COLO668 (cell line): Measurements from ENCODE around the gene LIPM.
"Not testable (repeated sequence)": the region's sequence is repeated elsewhere in the genome, so short reads cannot be mapped to it uniquely, and the experiment has no call there.

ENCODE experiments used
- DNase-seq: peaks from one replicate; lab custom pipeline; 2025; ENCODE audit not compliant: unreplicated experiment; lab: John Stamatoyannopoulos, UW

The LIPM gene

GRCh38 chr10:88837632-88838031 is 35.1 kb downstream of the LIPM start:
- DNase-seq: not testable (repeated sequence)

- no peak for DNase-seq
Measured at GRCh38 chr10:88838766-88839350, 36.3 kb downstream of the LIPM start.

- DNase-seq: no peak
Measured at GRCh38 chr10:88840104-88840503, 37.6 kb downstream of the LIPM start.

- DNase-seq: no peak
Measured at GRCh38 chr10:88840881-88841280, 38.4 kb downstream of the LIPM start.

GRCh38 chr10:88841316-88842111 is 39.0 kb downstream of the LIPM start:
- DNase-seq: no peak

GRCh38 chr10:88843171-88843570 is 40.6 kb downstream of the LIPM start:
- DNase-seq: no peak

- no peak for DNase-seq
Measured at GRCh38 chr10:88848499-88848898, 46.0 kb downstream of the LIPM start.

- DNase-seq: no peak
Measured at GRCh38 chr10:88849234-88849633, 46.7 kb downstream of the LIPM start.

- no peak for DNase-seq
Measured at GRCh38 chr10:88850712-88851111, 48.2 kb downstream of the LIPM start.

- peak; percentile 67 for DNase-seq
Measured at GRCh38 chr10:88851706-88852105, 49.2 kb downstream of the LIPM start, which contains the start of gene ANKRD22. TSS of gene ANKRD22 (minus strand) at chr10:88851844. CDS start at chr10:88851607, 237 bp downstream.

GRCh38 chr10:88852327-88852726 is 49.8 kb downstream of the LIPM start:
- no peak for DNase-seq

GRCh38 chr10:88853155-88853881 is 50.8 kb downstream of the LIPM start:
- no peak for DNase-seq

- DNase-seq: no peak
Measured at GRCh38 chr10:88854684-88855083, 52.2 kb downstream of the LIPM start.

GRCh38 chr10:88857831-88858230 is 55.3 kb downstream of the LIPM start:
- DNase-seq: no peak

GRCh38 chr10:88858491-88858890 is 56.0 kb downstream of the LIPM start:
- DNase-seq: no peak

- DNase-seq: no peak
Measured at GRCh38 chr10:88861036-88861435, 58.5 kb downstream of the LIPM start.

- no peak for DNase-seq
Measured at GRCh38 chr10:88865281-88865876, 62.8 kb downstream of the LIPM start.

GRCh38 chr10:88866454-88866853 is 63.9 kb downstream of the LIPM start:
- DNase-seq: no peak

GRCh38 chr10:88870089-88870488 is 67.6 kb downstream of the LIPM start:
- no peak for DNase-seq
